ENCODE data around the gene ARNT2. TPM values are rescaled to one million over a fixed set of nuclear protein-coding genes. Genes with fewer than 3 reads are reported as not detected.

ARNT2 gene
- total RNA-seq, 1 donor from 2014 or later: 6.4 TPM

- H3K27me3 ChIP-seq: no peaks in the 10 kb centered on the region
- H3K9me3 ChIP-seq: no peaks in the 10 kb centered on the region
- H3K4me1 ChIP-seq: peaks cover 0 to 3% of the 10 kb centered on the region in 2 donors
- no peak overlapping the region for H3K27ac ChIP-seq
- no peak for DNase-seq (ENCODE audit: low spot score in 2 of 2)
- intact Hi-C loops (cut with DNase I): no loop called here
- no peak overlapping the region for H3K4me3 ChIP-seq
- no peaks in the 10 kb centered on the region for H3K36me3 ChIP-seq
- TF ChIP-seq, protein P1, sequence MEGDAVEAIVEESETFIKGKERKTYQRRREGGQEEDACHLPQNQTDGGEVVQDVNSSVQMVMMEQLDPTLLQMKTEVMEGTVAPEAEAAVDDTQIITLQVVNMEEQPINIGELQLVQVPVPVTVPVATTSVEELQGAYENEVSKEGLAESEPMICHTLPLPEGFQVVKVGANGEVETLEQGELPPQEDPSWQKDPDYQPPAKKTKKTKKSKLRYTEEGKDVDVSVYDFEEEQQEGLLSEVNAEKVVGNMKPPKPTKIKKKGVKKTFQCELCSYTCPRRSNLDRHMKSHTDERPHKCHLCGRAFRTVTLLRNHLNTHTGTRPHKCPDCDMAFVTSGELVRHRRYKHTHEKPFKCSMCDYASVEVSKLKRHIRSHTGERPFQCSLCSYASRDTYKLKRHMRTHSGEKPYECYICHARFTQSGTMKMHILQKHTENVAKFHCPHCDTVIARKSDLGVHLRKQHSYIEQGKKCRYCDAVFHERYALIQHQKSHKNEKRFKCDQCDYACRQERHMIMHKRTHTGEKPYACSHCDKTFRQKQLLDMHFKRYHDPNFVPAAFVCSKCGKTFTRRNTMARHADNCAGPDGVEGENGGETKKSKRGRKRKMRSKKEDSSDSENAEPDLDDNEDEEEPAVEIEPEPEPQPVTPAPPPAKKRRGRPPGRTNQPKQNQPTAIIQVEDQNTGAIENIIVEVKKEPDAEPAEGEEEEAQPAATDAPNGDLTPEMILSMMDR (IDR thresholded peaks at IDR 0.05): no peak
These were observed 4.7 kb upstream of the ARNT2 start for GRCh38 chr15:80399508-80399907.

GRCh38 chr15:80401456-80401855, 2.7 kb upstream of the ARNT2 start:
- no peaks in the 10 kb centered on the region for H3K9me3 ChIP-seq
- intact Hi-C loops (cut with DNase I): no loop called here
- H3K4me3 ChIP-seq: no peak overlapping the region
- TF ChIP-seq, protein P1 (IDR thresholded peaks at IDR 0.05): no peak
- H3K27ac ChIP-seq: no peak overlapping the region
- H3K4me1 ChIP-seq: peaks cover 0 to 3% of the 10 kb centered on the region in 2 donors
- no peaks in the 10 kb centered on the region for H3K27me3 ChIP-seq
- H3K36me3 ChIP-seq: no peaks in the 10 kb centered on the region
- no peak for DNase-seq (ENCODE audit: low spot score in 2 of 2)

- TF ChIP-seq, protein P1 (IDR thresholded peaks at IDR 0.05): no peak
- intact Hi-C loops (cut with DNase I): no loop called here
- H3K27me3 ChIP-seq: no peaks in the 10 kb centered on the region
- H3K9me3 ChIP-seq: no peaks in the 10 kb centered on the region
- peaks cover 0 to 3% of the 10 kb centered on the region in 2 donors for H3K4me1 ChIP-seq
- no peak overlapping the region for H3K27ac ChIP-seq
- no peak overlapping the region for H3K4me3 ChIP-seq
- H3K36me3 ChIP-seq: no peaks in the 10 kb centered on the region
- no peak for DNase-seq (ENCODE audit: low spot score in 2 of 2)
These were observed 1.8 kb upstream of the ARNT2 start for GRCh38 chr15:80402339-80402738.

- Histone ChIP-seq H3K9me3 (no peaks in the 10 kb centered on the region), H3K4me1 (peaks cover 0 to 3% of the 10 kb centered on the region in 2 donors), H3K36me3 (no peaks in the 10 kb centered on the region), H3K27ac (peak overlapping the region; percentile 25 to 27), H3K4me3 (peak overlapping the region; percentile 64 to 70), H3K27me3 (no peaks in the 10 kb centered on the region)
- no peak for DNase-seq (ENCODE audit: low spot score in 2 of 2)
- TF ChIP-seq, protein P1 (IDR thresholded peaks at IDR 0.05): no peak
- intact Hi-C loops (cut with DNase I): no loop called here
These were observed 498 bp upstream of the ARNT2 start for GRCh38 chr15:80403712-80404056.

DNA sequence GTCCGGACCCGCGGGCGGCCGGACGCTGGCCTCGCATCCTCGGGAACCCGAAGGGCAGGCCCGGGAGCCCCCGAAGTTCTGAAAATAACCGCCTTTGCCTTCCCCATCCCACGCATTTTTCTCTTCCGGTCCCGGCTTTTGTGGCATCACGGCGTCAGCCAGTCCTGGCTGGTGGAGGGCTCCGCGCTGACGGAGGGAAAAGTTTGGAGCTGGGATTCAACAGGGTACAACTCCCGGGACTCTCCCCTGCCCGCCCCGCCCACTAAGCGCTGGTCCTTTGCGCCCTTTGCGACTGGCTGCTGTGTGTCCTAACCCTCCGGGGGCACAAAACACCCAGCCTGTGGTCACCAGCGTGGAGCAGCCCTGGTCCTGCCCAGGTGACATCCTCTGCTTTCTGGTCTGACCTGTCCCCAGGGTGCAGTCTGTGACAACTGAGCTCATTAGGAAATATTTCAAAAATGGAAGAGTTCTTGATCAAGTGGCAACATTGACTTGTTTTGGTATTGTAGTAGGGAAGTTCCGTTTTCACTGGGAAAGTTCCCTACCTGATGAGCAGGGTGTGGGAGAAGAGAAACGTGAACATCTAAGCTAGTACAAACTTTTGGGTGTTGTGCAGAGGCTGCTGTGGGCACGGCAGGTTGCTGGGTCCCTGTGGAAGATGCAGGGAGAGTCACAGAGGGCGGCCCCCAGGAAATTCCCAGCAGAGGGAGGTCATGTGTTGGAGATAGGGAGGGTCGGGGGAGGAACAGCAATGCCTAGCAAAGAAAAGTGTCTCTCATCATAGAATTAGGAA, 775 bp downstream of the ARNT2 start:
- Histone ChIP-seq H3K9me3 (no peaks in the 10 kb centered on the region), H3K27ac (peak overlapping the region in 1 of 2 donors; percentile 44), H3K4me3 (peak overlapping the region; percentile 64 to 70), H3K36me3 (no peaks in the 10 kb centered on the region), H3K27me3 (no peaks in the 10 kb centered on the region), H3K4me1 (peaks cover 0 to 3% of the 10 kb centered on the region in 2 donors)
- no peak for DNase-seq (ENCODE audit: low spot score in 2 of 2)
- intact Hi-C loops (cut with DNase I): no loop called here
- TF ChIP-seq, protein P1 (IDR thresholded peaks at IDR 0.05): no peak
